ENCODE measurements around the gene NKAIN2.

DNA sequence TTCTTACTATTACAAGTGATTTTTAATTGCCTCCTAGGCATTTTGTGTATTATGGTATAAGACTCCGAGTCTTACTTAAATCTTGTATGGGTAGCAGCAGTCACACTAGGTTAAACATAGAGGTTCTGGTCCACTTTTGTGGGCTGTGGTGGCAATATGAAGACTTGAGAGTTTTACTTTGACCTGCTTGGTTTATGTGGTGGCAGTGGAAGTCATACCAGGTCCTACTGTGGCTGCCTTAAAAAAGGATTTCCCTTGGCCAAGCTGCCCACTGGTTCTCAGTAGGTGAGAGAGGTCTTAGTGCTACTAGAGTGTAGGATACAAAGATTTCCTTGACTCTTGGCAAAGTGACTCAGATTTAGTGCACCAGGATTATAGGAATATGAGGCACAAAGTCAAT lies 44.2 kb upstream of the NKAIN2 start:
- TF ChIP-seq, protein P1, sequence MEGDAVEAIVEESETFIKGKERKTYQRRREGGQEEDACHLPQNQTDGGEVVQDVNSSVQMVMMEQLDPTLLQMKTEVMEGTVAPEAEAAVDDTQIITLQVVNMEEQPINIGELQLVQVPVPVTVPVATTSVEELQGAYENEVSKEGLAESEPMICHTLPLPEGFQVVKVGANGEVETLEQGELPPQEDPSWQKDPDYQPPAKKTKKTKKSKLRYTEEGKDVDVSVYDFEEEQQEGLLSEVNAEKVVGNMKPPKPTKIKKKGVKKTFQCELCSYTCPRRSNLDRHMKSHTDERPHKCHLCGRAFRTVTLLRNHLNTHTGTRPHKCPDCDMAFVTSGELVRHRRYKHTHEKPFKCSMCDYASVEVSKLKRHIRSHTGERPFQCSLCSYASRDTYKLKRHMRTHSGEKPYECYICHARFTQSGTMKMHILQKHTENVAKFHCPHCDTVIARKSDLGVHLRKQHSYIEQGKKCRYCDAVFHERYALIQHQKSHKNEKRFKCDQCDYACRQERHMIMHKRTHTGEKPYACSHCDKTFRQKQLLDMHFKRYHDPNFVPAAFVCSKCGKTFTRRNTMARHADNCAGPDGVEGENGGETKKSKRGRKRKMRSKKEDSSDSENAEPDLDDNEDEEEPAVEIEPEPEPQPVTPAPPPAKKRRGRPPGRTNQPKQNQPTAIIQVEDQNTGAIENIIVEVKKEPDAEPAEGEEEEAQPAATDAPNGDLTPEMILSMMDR (IDR thresholded peaks at IDR 0.05; ENCODE audit: extremely low read depth in 1 of 2, insufficient read depth in 1 of 2, low read depth in 1 of 2, low read length in 2 of 2), result no peak
- TF ChIP-seq POLR2A (IDR thresholded peaks at IDR 0.05; ENCODE audit: low read depth, low read length) (no peak), POLR2AphosphoS5 (IDR thresholded peaks at IDR 0.05; ENCODE audit: insufficient read depth, low read depth, low read length) (no peak), EZH2 (IDR thresholded peaks at IDR 0.05; ENCODE audit: borderline replicate concordance, low read depth, low read length, severe bottlenecking) (no peak), MYC (IDR thresholded peaks at IDR 0.05; ENCODE audit: low read depth, low read length) (no peak)
- TF ChIP-seq, protein P2, sequence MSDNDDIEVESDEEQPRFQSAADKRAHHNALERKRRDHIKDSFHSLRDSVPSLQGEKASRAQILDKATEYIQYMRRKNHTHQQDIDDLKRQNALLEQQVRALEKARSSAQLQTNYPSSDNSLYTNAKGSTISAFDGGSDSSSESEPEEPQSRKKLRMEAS (IDR thresholded peaks at IDR 0.05; ENCODE audit: insufficient read depth, insufficient read length), result no peak
